Uterine smooth muscle cell (primary cell): ENCODE measurements around the gene NETO1. TPM values are rescaled to one million over a fixed set of nuclear protein-coding genes. Genes with fewer than 3 reads are reported as not detected.

Experiments
- total RNA-seq: library from RNA; depleted of rRNA; stranded (reverse); fragments of >200 nt; gene quantifications from 2 replicates; pipeline ENCODE4 v1.2.3, GENCODE V29; 2014

The NETO1 gene, protein sequence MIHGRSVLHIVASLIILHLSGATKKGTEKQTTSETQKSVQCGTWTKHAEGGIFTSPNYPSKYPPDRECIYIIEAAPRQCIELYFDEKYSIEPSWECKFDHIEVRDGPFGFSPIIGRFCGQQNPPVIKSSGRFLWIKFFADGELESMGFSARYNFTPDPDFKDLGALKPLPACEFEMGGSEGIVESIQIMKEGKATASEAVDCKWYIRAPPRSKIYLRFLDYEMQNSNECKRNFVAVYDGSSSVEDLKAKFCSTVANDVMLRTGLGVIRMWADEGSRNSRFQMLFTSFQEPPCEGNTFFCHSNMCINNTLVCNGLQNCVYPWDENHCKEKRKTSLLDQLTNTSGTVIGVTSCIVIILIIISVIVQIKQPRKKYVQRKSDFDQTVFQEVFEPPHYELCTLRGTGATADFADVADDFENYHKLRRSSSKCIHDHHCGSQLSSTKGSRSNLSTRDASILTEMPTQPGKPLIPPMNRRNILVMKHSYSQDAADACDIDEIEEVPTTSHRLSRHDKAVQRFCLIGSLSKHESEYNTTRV
- total RNA-seq, result not detected in 2 replicates

DNA sequence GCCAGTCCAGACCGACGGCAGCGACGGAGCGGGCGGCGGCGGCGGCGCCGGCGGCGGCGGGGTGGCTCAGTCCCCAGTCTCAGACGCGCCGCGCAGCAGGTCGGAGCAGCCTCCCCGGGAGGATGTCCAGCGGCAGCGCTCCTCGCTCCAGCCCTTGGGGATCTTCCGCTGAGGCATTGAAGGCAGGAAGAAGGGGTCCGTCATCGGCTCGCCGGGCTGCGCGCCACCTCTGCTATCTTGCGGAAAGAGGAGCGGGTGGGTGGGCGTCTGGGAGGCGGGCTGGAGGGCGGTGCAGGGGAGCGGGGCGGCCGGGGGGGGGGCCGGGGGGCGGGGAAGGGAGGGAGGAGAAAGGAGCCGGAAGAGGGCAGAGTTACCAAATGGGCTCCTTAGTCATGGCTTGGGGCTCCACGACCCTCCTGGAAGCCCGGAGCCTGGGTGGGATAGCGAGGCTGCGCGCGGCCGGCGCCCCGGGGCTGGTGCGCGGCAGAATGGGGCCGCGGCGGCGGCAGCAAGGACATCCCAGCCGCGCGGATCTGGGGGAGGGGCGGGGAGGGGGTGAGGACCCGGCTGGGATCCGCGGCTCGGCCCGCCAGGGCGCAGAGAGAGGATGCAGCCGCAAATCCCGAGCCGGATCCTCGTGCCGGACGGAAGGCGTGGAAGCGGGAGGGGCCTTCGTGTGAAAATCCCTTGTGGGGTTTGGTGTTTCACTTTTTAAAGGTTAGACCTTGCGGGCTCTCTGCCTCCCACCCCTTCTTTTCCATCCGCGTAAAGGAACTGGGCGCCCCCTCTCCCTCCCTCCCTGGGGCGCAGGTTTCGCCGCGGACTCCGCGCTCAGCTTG is at the start of gene NETO1:
NETO1 (minus strand) TSS at position 242 of the 839 bp plus-strand sequence. CDS start 696 bp downstream, outside the sequence.

